Measurements from ENCODE around the gene CEP85. TPM values are rescaled to one million over a fixed set of nuclear protein-coding genes. Genes with fewer than 3 reads are reported as not detected.
"Not testable (repeated sequence)": the region's sequence is repeated elsewhere in the genome, so short reads cannot be mapped to it uniquely, and the experiment has no call there.

CEP85 gene
- polyA plus RNA-seq, 1 donor from 2014 or later: 6.6 TPM

DNA sequence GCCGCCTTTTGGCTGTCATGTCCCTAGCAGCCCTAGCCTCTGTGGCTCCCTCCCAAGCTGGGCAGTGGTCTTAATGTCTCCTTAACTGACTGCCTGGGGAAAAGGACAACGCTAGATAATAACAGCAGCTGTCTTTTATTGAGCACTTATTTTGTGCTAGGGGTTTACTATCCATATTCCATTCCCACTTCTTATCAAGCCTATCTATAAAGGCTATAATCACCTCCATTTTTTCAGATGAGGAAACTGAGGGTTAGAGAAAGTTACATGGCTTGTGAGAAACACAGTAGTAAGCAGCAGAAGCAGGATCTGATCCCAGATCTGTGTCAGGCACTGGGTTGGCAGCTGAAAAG is 52.0 kb downstream of the CEP85 start:
- Mint-ChIP-seq H3K27me3 (no peaks in the 10 kb centered on the region), H3K36me3 (peaks cover 2% of the 10 kb centered on the region), H3K9me3 (no peaks in the 10 kb centered on the region), H3K4me3 (peak overlapping the region in 3 of 4 donors; percentile 39 to 92 (median 41)), H3K27ac (peak overlapping the region; percentile 80 to 100 (median 98)), H3K4me1 (peaks cover 40 to 89% (median 74%) of the 10 kb centered on the region in 3 donors)

DNA sequence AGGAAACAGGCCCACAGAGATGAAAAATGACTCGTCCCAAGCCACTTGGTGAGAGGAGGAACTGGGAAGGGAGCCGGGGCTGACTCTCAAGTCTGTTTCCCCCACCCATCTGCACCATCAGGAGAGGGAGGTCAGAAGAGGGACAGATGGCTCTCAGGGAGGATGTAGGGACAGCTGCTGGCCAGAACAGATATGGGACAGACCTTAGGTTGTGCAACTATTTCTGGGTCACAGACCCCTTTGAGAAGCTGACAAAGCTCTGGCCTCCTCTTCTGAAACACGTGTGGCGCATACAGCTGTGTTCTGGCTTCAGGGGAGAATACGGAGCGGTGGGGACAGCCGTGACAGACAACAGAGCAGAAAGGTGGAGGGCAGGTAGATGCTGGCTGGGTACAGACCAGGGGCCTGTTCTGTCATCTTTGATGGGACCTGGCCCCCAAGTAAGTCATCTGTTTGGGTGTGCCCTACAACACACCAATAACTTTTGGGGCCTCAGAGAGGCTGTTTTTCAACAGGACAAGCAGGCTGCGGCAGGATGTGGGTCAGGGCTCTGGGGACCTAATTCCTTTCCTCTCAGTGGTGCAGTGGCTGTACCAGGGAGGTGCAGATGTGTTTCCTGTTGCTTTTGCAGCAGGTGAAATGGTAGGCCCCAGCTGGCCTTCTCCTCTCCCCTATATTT is 53.2 kb downstream of the CEP85 start:
- H3K36me3 Mint-ChIP-seq: no peaks in the 10 kb centered on the region
- H3K4me3 Mint-ChIP-seq: peak overlapping the region; percentile 67 to 94 (median 89)
- no peaks in the 10 kb centered on the region for H3K27me3 Mint-ChIP-seq
- H3K27ac Mint-ChIP-seq: peak overlapping the region; percentile 98 to 100 (median 100)
- peaks cover 41 to 90% (median 74%) of the 10 kb centered on the region in 3 donors for H3K4me1 Mint-ChIP-seq
- H3K9me3 Mint-ChIP-seq: no peaks in the 10 kb centered on the region

DNA sequence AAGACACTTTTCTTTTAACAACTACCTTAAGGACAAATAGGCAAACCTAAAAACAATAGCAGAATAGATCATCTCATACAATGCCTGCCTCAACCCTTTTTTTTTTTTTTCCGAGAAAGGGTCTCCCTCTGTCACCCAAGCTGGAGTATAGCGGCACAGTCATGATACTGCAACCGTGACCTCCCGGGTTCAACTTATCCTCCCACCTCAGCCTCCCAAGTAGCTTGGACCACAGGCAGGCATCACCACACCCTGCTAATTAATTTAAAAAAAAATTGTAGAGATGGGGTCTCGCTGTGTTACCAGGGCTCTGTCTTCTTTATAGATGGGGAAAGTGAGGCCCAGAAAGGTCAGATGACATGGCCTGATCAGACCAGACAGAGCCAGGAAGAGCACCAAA is 53.8 kb downstream of the CEP85 start:
- Mint-ChIP-seq H3K36me3 (no peaks in the 10 kb centered on the region), H3K4me3 (peak overlapping the region; percentile 71 to 94 (median 89)), H3K27ac (peak overlapping the region; percentile 98 to 100 (median 100)), H3K4me1 (peaks cover 45 to 87% (median 76%) of the 10 kb centered on the region in 3 donors), H3K9me3 (no peaks in the 10 kb centered on the region), H3K27me3 (no peaks in the 10 kb centered on the region)

DNA sequence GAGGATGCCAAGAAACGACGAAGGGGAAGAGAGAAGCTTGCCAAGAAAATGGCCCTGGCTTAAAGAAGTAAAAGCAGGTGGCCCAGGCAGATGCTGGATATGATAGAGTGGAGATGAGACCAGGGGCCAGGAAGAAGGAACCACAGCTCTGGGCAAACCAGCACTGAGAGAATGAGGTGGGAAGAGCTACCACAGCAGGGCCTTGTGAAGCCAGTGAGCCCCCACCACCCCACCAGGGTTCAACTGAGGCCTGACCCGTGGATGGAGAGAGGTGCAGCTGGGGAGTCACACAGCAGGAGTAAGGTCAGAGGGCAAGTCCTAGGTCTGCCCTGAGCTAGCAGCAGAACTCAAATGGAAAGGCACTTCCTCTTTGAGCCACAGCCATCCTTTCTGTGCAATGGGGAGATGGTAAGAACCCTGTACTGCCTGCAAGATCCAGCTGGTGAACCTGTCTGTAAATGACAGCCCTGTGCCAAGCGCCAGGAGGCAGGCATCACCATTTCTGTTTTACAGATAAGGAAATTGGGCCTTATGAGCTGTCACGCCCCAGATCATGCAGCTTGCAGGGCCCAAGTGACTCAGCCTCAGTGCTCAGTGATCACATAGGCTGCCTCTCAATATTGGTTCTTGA is 54.4 kb downstream of the CEP85 start:
- Mint-ChIP-seq H3K27ac (peak overlapping the region; percentile 98 to 100 (median 100)), H3K36me3 (no peaks in the 10 kb centered on the region), H3K4me1 (peaks cover 49 to 85% (median 70%) of the 10 kb centered on the region in 3 donors), H3K4me3 (peak overlapping the region; percentile 71 to 94 (median 91)), H3K9me3 (no peaks in the 10 kb centered on the region), H3K27me3 (no peaks in the 10 kb centered on the region)

DNA sequence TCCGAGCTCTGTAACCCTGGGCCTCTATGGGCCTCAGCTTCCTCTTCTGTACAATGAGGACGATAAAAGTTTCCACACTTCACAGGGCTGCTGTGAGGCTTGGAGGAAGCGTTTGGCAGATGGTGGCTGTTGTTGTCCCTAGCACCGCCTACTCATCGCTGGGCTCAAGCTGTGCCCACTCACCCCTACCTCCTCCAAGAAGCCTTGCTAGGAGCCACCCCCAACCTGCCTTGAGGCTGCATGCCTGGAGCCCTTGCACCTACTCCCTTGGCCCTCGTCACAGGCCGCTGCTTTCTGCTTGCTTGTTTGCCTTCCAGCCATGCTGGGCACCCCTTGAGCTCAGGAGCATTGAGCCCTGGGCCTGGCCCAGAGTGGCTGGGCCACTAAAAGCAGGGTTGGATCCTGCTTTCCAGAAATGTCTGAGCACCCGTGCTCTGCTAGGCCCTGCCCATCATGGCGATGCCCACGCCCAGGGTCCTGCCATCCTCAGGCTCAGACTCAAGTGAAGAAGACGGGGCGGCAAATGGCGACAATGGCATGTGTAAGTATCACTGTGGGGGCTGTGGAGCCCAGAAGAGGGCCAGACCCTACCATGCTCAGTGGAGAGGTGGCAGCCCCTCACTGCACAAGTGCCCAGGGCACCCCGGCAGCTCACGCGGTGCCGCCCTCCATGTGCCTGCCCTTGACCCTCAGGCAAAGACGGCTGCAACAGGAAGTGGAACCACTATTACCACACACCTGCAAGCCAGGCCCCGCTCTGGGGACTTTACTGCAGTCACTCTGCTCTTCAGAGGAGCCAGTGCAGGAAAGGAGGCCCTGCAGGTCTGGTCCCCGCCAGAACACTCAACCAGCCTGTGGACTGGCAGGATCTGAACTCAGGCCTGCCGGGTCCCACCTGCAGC is 55.4 kb downstream of the CEP85 start:
- H3K36me3 Mint-ChIP-seq: no peaks in the 10 kb centered on the region
- H3K27ac Mint-ChIP-seq: peak overlapping the region; percentile 98 to 100 (median 100)
- peak overlapping the region; percentile 66 to 94 (median 91) for H3K4me3 Mint-ChIP-seq
- H3K9me3 Mint-ChIP-seq: no peaks in the 10 kb centered on the region
- H3K4me1 Mint-ChIP-seq: peaks cover 49 to 77% (median 68%) of the 10 kb centered on the region in 3 donors
- no peaks in the 10 kb centered on the region for H3K27me3 Mint-ChIP-seq

DNA sequence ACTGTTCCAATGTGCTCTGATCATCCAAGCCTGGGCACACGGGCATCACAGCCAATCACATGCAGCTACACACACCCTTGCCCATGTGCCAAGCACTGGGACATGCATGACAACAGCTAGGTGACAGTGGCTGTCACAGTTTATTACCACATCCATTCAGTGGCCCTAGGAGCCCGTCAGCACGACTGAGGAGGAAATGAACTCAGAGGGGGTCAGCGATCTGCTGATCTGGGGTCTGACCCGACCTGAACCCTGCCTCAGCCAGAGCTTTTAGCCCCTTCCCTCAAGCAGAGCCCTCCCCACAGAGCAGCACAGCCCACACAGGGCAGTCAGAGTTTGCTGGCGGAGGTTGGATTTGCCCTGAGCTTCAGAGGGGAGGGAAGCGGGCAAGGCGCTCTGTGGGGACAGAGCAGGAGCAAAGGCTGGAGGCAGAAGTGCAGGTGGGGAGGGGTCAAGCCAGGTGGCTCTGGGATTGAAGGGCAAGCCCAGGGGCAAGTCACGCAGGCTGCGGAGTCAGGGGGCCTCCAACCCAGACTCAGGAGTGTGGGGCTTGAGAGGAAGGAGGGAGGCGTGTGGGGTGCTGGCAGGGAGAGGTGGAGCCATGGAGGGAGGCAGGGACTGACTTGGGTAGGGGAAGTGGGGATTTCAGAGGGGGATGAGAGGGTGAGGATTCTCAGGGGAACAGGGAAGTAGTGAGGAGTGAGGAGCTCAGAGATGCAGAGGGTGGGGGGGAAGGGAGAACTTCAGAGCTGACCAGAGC is 56.3 kb downstream of the CEP85 start:
- no peaks in the 10 kb centered on the region for H3K27me3 Mint-ChIP-seq
- peaks cover 2% of the 10 kb centered on the region for H3K36me3 Mint-ChIP-seq
- peaks cover 43 to 68% (median 63%) of the 10 kb centered on the region in 3 donors for H3K4me1 Mint-ChIP-seq
- no peaks in the 10 kb centered on the region for H3K9me3 Mint-ChIP-seq
- H3K27ac Mint-ChIP-seq: peak overlapping the region; percentile 98 to 100 (median 100)
- H3K4me3 Mint-ChIP-seq: peak overlapping the region; percentile 66 to 94 (median 90)

DNA sequence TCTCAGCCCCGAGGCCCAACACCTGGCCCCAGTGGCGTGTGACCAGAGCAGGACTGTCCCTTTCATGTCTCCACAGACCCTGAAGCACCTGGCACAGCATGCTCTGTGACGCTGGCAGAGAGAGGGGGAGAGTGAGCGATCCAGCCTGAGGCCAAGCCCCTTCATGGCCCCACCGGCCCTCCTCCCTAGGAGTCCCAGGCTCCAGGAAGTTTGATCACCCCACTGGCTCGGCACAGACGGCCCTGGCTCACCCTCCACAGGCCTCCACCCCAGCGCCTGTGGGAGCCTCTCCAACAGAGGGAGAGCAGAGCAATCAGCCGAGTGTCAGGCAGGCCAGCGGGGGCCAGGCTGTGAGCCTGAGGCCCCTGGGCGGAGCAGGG is 56.9 kb downstream of the CEP85 start:
- no peaks in the 10 kb centered on the region for H3K9me3 Mint-ChIP-seq
- no peaks in the 10 kb centered on the region for H3K27me3 Mint-ChIP-seq
- peaks cover 2% of the 10 kb centered on the region for H3K36me3 Mint-ChIP-seq
- H3K4me3 Mint-ChIP-seq: peak overlapping the region; percentile 22 to 94 (median 62)
- H3K27ac Mint-ChIP-seq: peak overlapping the region; percentile 98 to 100 (median 100)
- peaks cover 43 to 68% (median 59%) of the 10 kb centered on the region in 3 donors for H3K4me1 Mint-ChIP-seq

DNA sequence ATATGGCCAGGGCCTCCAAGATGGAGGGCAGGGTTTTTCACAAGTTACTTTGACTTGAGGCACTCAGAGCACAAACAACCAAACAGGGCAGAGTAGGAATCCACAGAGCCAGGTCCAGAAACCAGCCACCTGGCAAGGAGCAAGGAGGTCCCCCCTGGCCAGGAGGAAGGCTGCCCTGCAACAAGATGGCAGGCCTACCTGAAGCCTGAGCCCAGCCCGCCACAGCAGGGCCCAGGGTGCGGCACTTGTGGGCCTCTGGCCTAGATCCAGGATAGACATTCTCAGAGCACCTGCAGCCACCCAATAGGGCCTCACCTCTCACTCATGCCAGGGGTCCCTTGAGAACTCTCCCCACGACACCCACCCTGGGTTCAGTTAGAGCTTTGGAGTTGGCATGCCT is 57.4 kb downstream of the CEP85 start:
- H3K9me3 Mint-ChIP-seq: no peaks in the 10 kb centered on the region
- H3K36me3 Mint-ChIP-seq: peaks cover 2% of the 10 kb centered on the region
- no peaks in the 10 kb centered on the region for H3K27me3 Mint-ChIP-seq
- peak overlapping the region in 2 of 4 donors; percentile 46 to 88 for H3K4me3 Mint-ChIP-seq
- H3K4me1 Mint-ChIP-seq: peaks cover 43 to 62% (median 54%) of the 10 kb centered on the region in 3 donors
- peak overlapping the region; percentile 98 to 100 (median 100) for H3K27ac Mint-ChIP-seq

DNA sequence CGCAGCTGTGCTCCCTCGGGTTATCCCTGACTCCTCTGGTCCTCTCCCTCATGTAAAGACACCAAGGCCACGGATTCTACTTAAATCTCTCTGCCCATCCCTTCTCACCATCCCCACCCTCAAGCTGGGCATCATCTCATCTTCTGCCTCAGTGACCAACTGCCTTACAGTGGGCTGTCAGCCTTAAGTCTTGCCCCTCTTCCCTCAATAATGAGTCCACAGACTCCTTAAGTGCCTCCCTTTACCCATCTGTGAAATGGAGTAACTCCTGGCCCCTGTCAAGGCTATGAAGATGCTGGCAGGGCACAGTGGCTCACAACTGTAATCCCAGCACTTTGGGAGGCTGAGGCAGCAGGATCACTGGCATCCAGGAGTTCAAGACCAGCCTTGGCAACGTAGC is 57.9 kb downstream of the CEP85 start:
- H3K9me3 Mint-ChIP-seq: no peaks in the 10 kb centered on the region
- H3K4me3 Mint-ChIP-seq: peak overlapping the region in 3 of 4 donors; percentile 46 to 88 (median 85)
- H3K4me1 Mint-ChIP-seq: peaks cover 42 to 60% (median 53%) of the 10 kb centered on the region in 3 donors
- peak overlapping the region; percentile 98 to 100 (median 100) for H3K27ac Mint-ChIP-seq
- H3K36me3 Mint-ChIP-seq: peaks cover 2% of the 10 kb centered on the region
- no peaks in the 10 kb centered on the region for H3K27me3 Mint-ChIP-seq

DNA sequence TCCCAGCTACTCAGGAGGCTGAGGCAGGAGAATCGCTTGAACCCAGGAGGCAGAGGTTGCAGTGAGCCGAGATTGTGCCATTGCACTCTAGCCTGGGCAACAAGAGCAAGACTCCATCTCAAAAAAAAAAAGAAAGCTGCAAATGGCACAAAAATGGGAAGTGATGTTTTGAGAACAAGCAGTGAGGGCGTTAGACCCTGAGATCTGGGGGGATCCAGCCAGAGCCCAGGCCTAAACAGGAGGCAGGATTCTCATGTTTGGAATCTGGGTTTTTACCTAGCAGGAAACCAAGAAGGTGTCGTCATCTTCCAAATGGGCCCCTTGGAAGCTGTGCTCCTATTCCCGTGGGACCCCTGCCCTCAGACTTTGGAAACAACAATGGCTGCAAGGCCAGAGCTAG is 58.7 kb downstream of the CEP85 start:
- H3K9me3 Mint-ChIP-seq, H3K36me3 Mint-ChIP-seq, H3K27me3 Mint-ChIP-seq: not testable (repeated sequence)
- Mint-ChIP-seq H3K4me3 (peak overlapping the region in 3 of 4 donors; percentile 46 to 85 (median 48)), H3K27ac (peak overlapping the region; percentile 85 to 100 (median 100)), H3K4me1 (peaks cover 34 to 52% (median 46%) of the 10 kb centered on the region in 3 donors)

DNA sequence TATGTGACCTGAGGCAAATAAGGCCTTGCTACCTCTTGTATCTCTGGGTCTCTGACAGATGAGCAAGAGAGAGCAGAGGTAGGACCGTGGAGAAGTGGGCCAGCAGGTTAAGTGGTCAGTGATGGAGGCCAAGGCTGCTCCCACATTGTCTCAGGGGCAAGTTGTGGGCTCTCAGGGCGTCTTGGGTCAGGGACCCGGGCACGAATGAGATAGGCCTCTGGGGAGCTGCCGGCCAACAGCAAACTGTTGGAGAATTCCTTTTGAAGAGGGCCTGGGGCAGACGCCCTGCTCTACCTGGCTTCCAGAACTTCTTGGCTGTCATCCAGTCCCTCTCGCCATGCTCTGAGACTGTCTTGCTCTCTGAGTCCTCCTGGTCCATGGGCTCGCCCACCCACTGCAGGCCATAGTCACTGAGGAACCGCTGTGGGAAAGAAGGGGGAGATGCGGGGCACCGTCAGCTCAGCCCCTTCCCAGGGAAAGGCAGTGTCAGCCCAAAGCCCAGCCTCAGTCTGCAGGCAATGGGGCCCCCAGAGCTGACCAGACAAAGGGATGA is 60.0 kb downstream of the CEP85 start:
- Mint-ChIP-seq H3K4me1 (peaks cover 24 to 42% (median 35%) of the 10 kb centered on the region in 3 donors), H3K4me3 (peak overlapping the region in 1 of 4 donors; percentile 68), H3K27ac (peak overlapping the region; percentile 31 to 65 (median 53)), H3K9me3 (no peaks in the 10 kb centered on the region), H3K36me3 (peaks cover 2% of the 10 kb centered on the region), H3K27me3 (no peaks in the 10 kb centered on the region)

DNA sequence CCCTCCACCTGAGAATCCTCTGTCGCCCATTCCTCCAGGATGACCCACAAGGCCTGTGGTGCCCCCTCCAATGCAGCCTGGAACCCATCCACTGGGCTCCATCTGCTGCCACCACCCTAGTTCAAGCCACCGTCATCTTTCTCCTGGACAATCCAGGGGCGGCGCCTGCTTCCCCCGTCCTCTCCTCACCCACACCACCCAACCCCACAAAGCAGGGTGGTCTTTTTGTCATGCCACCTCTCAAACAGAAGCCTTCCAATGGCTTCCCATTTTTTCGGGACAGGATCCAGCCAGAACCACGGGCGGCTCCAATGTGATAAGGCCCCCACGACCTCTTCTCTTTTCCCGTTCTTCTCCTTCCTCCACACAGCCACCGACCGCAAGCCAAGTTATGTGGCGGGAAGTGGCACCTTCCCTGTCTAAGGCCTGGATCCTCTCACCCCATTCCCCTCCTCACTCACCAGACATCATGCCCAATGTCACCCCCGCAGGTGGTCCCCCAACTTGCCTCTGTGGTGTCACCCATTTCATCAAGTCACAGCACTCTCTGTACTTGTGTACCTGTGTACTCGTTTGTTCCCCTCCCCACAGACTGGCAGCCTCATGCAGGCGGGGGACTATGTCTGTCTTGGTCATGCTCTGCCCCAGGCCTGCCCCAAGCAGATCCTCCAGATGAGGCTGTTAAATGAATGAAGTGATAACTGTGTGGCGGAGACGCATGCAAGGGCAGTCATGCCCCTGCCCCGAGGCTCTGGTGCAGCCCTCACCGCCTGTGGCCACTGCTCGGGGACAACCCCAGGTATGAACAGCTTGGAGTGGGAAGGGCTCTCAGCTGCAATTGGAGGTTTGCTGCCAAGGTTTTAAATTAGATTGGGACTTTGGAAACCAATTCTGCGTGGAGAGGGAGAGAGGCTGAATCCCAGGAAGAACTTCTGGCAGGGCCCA is 61.5 kb downstream of the CEP85 start:
- Mint-ChIP-seq H3K4me3 (peak overlapping the region in 2 of 4 donors; percentile 36 to 42), H3K27me3 (no peaks in the 10 kb centered on the region), H3K9me3 (no peaks in the 10 kb centered on the region), H3K36me3 (peaks cover 2% of the 10 kb centered on the region), H3K27ac (peak overlapping the region in 2 of 3 donors; percentile 47 to 73), H3K4me1 (peaks cover 20 to 38% (median 23%) of the 10 kb centered on the region in 3 donors)

All from IgD-negative memory B cell (primary cell).